Ovary (tissue), 3 donors: ENCODE data around the gene IKZF4.

Source experiments
- EP300 ChIP-seq: sonication (generic); formaldehyde crosslinking; IDR thresholded peaks from one replicate; pipeline ENCODE4 v1.6.1; 2017; ENCODE audit warnings: antibody characterized with exemption
- POLR2A ChIP-seq: fragments of 450-650 bp; IDR thresholded peaks from one replicate; pipeline ENCODE4 v1.6.1; 2017; ENCODE audit warnings: antibody characterized with exemption, mild to moderate bottlenecking, moderate library complexity
- TF ChIP-seq, protein P1 (sequence below), 3 donors: fragments of 450-650 bp in 2 of 3; fragments of 200-600 bp in 1 of 3; IDR thresholded peaks; one replicate each; pipeline versions ENCODE4 v1.5.1 to v1.8.0; 2016 to 2022; ENCODE audit warnings: antibody characterized with exemption in 3 of 3, mild to moderate bottlenecking in 1 of 3
- donor health status: DM: no; HTN: no; CAD: no.

DNA sequence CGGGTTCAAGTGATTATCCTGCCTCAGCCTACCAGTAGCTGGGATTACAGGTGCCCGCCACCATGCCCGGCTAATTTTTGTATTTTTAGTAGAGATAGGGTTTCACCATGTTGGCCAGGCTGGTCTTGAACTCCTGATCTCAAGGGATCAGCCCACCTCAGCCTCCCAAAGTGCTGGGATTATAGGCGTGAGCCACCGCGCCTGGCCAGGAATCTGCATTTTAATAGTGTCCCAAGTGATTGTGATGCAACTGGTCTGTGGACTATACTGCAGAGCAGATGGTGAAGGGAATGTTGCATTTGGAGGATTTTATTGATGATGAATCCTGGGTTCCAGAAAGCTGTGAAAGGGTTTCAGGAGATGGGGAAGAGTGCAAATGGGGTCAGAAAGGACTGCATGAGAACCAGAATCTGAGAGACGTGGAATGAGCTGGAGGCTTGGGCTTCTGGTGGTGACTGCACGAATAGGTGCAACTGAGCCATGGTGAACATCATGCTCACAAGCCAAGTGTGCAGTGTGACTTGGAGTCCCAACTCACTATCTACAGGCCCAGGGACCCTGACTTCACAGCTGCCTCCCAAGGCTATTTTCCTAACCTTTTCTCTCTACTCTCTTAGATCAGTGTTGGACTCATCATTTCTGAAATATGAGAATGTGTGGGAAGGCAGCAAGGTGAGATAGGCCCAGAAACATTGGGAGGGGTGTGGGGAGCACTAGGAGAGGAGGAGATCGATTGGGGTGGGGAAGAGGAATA, 25.4 kb downstream of the IKZF4 start:
- TF ChIP-seq, protein P1, sequence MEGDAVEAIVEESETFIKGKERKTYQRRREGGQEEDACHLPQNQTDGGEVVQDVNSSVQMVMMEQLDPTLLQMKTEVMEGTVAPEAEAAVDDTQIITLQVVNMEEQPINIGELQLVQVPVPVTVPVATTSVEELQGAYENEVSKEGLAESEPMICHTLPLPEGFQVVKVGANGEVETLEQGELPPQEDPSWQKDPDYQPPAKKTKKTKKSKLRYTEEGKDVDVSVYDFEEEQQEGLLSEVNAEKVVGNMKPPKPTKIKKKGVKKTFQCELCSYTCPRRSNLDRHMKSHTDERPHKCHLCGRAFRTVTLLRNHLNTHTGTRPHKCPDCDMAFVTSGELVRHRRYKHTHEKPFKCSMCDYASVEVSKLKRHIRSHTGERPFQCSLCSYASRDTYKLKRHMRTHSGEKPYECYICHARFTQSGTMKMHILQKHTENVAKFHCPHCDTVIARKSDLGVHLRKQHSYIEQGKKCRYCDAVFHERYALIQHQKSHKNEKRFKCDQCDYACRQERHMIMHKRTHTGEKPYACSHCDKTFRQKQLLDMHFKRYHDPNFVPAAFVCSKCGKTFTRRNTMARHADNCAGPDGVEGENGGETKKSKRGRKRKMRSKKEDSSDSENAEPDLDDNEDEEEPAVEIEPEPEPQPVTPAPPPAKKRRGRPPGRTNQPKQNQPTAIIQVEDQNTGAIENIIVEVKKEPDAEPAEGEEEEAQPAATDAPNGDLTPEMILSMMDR (IDR thresholded peaks at IDR 0.05): no peak
- TF ChIP-seq POLR2A: no peak
- TF ChIP-seq EP300: no peak
